Loucy (cell line): ENCODE data around the gene RAD51B.

ENCODE experiments used
- H2AFZ ChIP-seq: fragments of 200-600 bp; sonication (generic); 2 replicates; pipeline ENCODE4 v1.6.0; 2016; ENCODE audit warnings: antibody characterized with exemption, mild to moderate bottlenecking, low read length, moderate library complexity
- H3F3A ChIP-seq: fragments of 200-600 bp; 2 replicates; pipeline ENCODE4 v1.6.0; 2016; ENCODE audit warnings: antibody characterized with exemption, low read depth, mild to moderate bottlenecking
- H3K27me3 ChIP-seq: fragments of 200-600 bp; sonication (generic); 2 replicates; pipeline ENCODE4 v1.6.1; 2014; ENCODE audit warnings: low read length, mild to moderate bottlenecking; ENCODE audit not compliant: insufficient read depth, poor library complexity, severe bottlenecking
- H3K36me3 ChIP-seq: fragments of 200-600 bp; sonication (generic); 2 replicates; pipeline ENCODE4 v1.6.1; 2016; ENCODE audit warnings: low read length; ENCODE audit not compliant: insufficient read depth
- H3K4me1 ChIP-seq: fragments of 200-600 bp; sonication (generic); 2 replicates; pipeline ENCODE4 v1.5.1; 2014; ENCODE audit warnings: low read length, mild to moderate bottlenecking; ENCODE audit not compliant: insufficient read depth, poor library complexity, severe bottlenecking
- H3K4me2 ChIP-seq: fragments of 200-600 bp; sonication (generic); 2 replicates; pipeline ENCODE4 v1.6.0; 2014; ENCODE audit warnings: antibody characterized with exemption, low read length, low read depth, mild to moderate bottlenecking; ENCODE audit not compliant: poor library complexity, severe bottlenecking
- H3K4me3 ChIP-seq: fragments of 200-600 bp; sonication (generic); 2 replicates; pipeline ENCODE4 v1.5.1; 2014; ENCODE audit warnings: low read length, mild to moderate bottlenecking, mixed read lengths; ENCODE audit not compliant: poor library complexity, severe bottlenecking
- H3K79me2 ChIP-seq: fragments of 200-600 bp; sonication (generic); 2 replicates; pipeline ENCODE4 v1.6.1; 2014; ENCODE audit warnings: low read length; ENCODE audit not compliant: insufficient read depth
- H3K9ac ChIP-seq: fragments of 200-600 bp; sonication (generic); 2 replicates; pipeline ENCODE4 v1.6.0; 2014; ENCODE audit warnings: mild to moderate bottlenecking, low read depth, low read length, moderate library complexity; ENCODE audit not compliant: poor library complexity, severe bottlenecking
- H3K9me2 ChIP-seq: fragments of 200-600 bp; sonication (generic); replicated peaks from 2 replicates; pipeline ENCODE4 v1.6.1; 2016; ENCODE audit warnings: low read depth, low read length, mixed read lengths
- H3K9me3 ChIP-seq: fragments of 200-600 bp; sonication (generic); 2 replicates; pipeline ENCODE4 v1.6.1; 2014; ENCODE audit warnings: mild to moderate bottlenecking, antibody characterized with exemption, low read length, low read depth; ENCODE audit not compliant: insufficient read depth
- H4K20me1 ChIP-seq: fragments of 200-600 bp; sonication (generic); 2 replicates; pipeline ENCODE4 v1.6.0; 2014; ENCODE audit warnings: antibody characterized with exemption, low read length, mild to moderate bottlenecking; ENCODE audit not compliant: insufficient read depth, poor library complexity, severe bottlenecking
- CTCF ChIP-seq: fragments of 200-600 bp; sonication (generic); conservative IDR thresholded peaks from 2 replicates; pipeline ENCODE4 v1.5.1; 2014; ENCODE audit warnings: mild to moderate bottlenecking, antibody characterized with exemption, low read length
- EZH2phosphoT487 ChIP-seq: fragments of 200-600 bp; IDR thresholded peaks from 2 replicates; pipeline ENCODE4 v1.6.1; 2018; ENCODE audit warnings: antibody characterized with exemption, mild to moderate bottlenecking, moderate library complexity, borderline replicate concordance

RAD51B gene

GRCh38 chr14:68603533-68604360, 784.2 kb downstream of the RAD51B start:
- peaks cover 14% of the 10 kb centered on the region for H3K4me1 ChIP-seq
- H3F3A ChIP-seq, result no peaks in the 10 kb centered on the region
- no peaks in the 10 kb centered on the region for H3K27me3 ChIP-seq
- H3K9me3 ChIP-seq, result no peaks in the 10 kb centered on the region
- no peaks in the 10 kb centered on the region for H3K79me2 ChIP-seq
- H3K4me2 ChIP-seq, result no peak overlapping the region
- no peak overlapping the region for H3K4me3 ChIP-seq
- no peaks in the 10 kb centered on the region for H3K9me2 ChIP-seq
- no peaks in the 10 kb centered on the region for H4K20me1 ChIP-seq
- H3K9ac ChIP-seq, result no peak overlapping the region
- no peak overlapping the region for H2AFZ ChIP-seq
- TF ChIP-seq CTCF (no peak), EZH2phosphoT487 (no peak)
- H3K36me3 ChIP-seq, result no peaks in the 10 kb centered on the region

- no peaks in the 10 kb centered on the region for H3K36me3 ChIP-seq
- no peaks in the 10 kb centered on the region for H3K9me3 ChIP-seq
- H3K27me3 ChIP-seq, result no peaks in the 10 kb centered on the region
- peaks cover 16% of the 10 kb centered on the region for H3K4me1 ChIP-seq
- H3K9ac ChIP-seq, result no peak overlapping the region
- no peak overlapping the region for H3K4me2 ChIP-seq
- H3K9me2 ChIP-seq, result no peaks in the 10 kb centered on the region
- no peak overlapping the region for H3K4me3 ChIP-seq
- H2AFZ ChIP-seq, result no peak overlapping the region
- no peaks in the 10 kb centered on the region for H3F3A ChIP-seq
- no peaks in the 10 kb centered on the region for H3K79me2 ChIP-seq
- TF ChIP-seq EZH2phosphoT487 (no peak), CTCF (no peak)
- H4K20me1 ChIP-seq, result no peaks in the 10 kb centered on the region
Observed at GRCh38 chr14:68604361-68604730, 784.8 kb downstream of the RAD51B start.

GRCh38 chr14:68604822-68605221, 785.2 kb downstream of the RAD51B start:
- no peak for TF ChIP-seq CTCF
- TF ChIP-seq EZH2phosphoT487, result no peak
- H3K9ac ChIP-seq, result no peak overlapping the region
- no peaks in the 10 kb centered on the region for H3K27me3 ChIP-seq
- no peak overlapping the region for H3K4me3 ChIP-seq
- H3K9me3 ChIP-seq, result no peaks in the 10 kb centered on the region
- peaks cover 17% of the 10 kb centered on the region for H3K4me1 ChIP-seq
- no peaks in the 10 kb centered on the region for H3K79me2 ChIP-seq
- H4K20me1 ChIP-seq, result no peaks in the 10 kb centered on the region
- no peaks in the 10 kb centered on the region for H3K36me3 ChIP-seq
- no peak overlapping the region for H3K4me2 ChIP-seq
- H2AFZ ChIP-seq, result no peak overlapping the region
- H3K9me2 ChIP-seq, result no peaks in the 10 kb centered on the region
- no peaks in the 10 kb centered on the region for H3F3A ChIP-seq
